Adrenal gland (tissue), 12 donors: Measurements from ENCODE around the gene GTPBP4. TPM values are rescaled to one million over a fixed set of nuclear protein-coding genes. Genes with fewer than 3 reads are reported as not detected.

ENCODE experiments used
- DNase-seq, 7 donors: peaks; one replicate each; pipeline ENCODE4 v3.0.0-alpha.2; 2019 to 2020
- H3K27ac ChIP-seq, 5 donors: fragments of 200-600 bp; sonication (generic) in 4 of 5; 1 replicate in 3 of 5; 2 replicates in 2 of 5; pipeline versions ENCODE4 v1.5.1 to v1.8.0; 2016 to 2020; ENCODE audit warnings: mild to moderate bottlenecking in 1 of 5
- H3K27me3 ChIP-seq: fragments of 200-600 bp; 2 replicates; pipeline ENCODE4 v1.8.0; 2021
- H3K36me3 ChIP-seq, 2 donors: fragments of 200-600 bp; replicated peaks in 1 of 2; 1 replicate in 1 of 2; 2 replicates in 1 of 2; pipeline versions ENCODE4 v1.5.1 to v1.8.0; 2018 to 2022
- H3K4me1 ChIP-seq, 2 donors: fragments of 200-600 bp; replicated peaks in 1 of 2; 1 replicate in 1 of 2; 2 replicates in 1 of 2; pipeline versions ENCODE4 v1.5.1 to v1.8.0; 2018 to 2021
- H3K4me3 ChIP-seq, 4 donors: fragments of 200-600 bp; sonication (generic) in 3 of 4; one replicate each; pipeline ENCODE4 v1.5.1; 2016 to 2018
- H3K9me3 ChIP-seq, 3 donors: fragments of 200-600 bp; sonication (generic) in 1 of 3; replicated peaks in 1 of 3; 1 replicate in 2 of 3; 2 replicates in 1 of 3; pipeline versions ENCODE4 v1.5.1 to v1.8.0; 2016 to 2021
- POLR2A ChIP-seq, 2 donors: fragments of 450-650 bp; IDR thresholded peaks; one replicate each; pipeline ENCODE4 v1.6.1; 2017; ENCODE audit warnings: antibody characterized with exemption in 2 of 2, mild to moderate bottlenecking in 2 of 2, moderate library complexity in 1 of 2
- WGBS, 4 donors: extraction: QIAGEN DNeasy Blood & Tissue Kit in 2 of 4; methylation state at CpG; one replicate each; pipeline versions ENCODE4 v1.1.5 to v1.1.7; 2013 to 2017; 5-methylcytosine and 5-hydroxymethylcytosine counted together
- intact Hi-C, 2 donors: fragments of 100-400 bp; cut with DNase I; formaldehyde crosslinking; loops; one replicate each; pipeline versions ENCODE4 v1.14.1 to v1.15.0; 2022 to 2023
- polyA plus RNA-seq, 3 donors: library from polyadenylated mRNA; stranded (reverse); fragments of 200-250 nt in 2 of 3; fragments of 350-450 nt in 1 of 3; fragmentation: Illumina TruSeq in 1 of 3; extraction: RNeasy Lipid Tissue Mini Kit (QIAGEN cat#74804) in 1 of 3; gene quantifications; one replicate each; pipeline ENCODE4 v1.2.3, GENCODE V29; 2013 to 2014
- total RNA-seq, 9 donors: library from RNA; depleted of rRNA in 4 of 9; stranded (reverse); fragments of >200 nt in 4 of 9; fragments of 120-200 nt in 1 of 9; fragmentation: NEBNext Ultra II Directional in 1 of 9; extraction: Animal tissue kit (Norgen Biotek cat#: 25700) in 1 of 9; gene quantifications; one replicate each; pipeline versions ENCODE4 v1.1.0 to v1.2.4, GENCODE V29; 2013 to 2023
- TF ChIP-seq, protein P1 (sequence below), 6 experiments: fragments of 450-650 bp in 4 of 6; fragments of 200-600 bp in 2 of 6; sonication (generic) in 1 of 6; IDR thresholded peaks; 1 replicate in 5 of 6; 2 replicates in 1 of 6; pipeline versions ENCODE4 v1.5.1 to v1.8.0; 2016 to 2021; ENCODE audit warnings: antibody characterized with exemption in 6 of 6, mild to moderate bottlenecking in 2 of 6, moderate library complexity in 1 of 6
- donor health status: healthy with polysubstance abuse.
- donor health status: Bipolar disorder and iron deficiency.
- donor health status: DM: yes; HTN: yes; CAD: no.
- donor health status: DM: no; HTN: no; CAD: no.
- donor health status: DM: no; HTN: no; CAD: no.
- donor health status: DM: yes; HTN: yes; CAD: no.

Gene GTPBP4
- total and polyA plus RNA-seq, 12 donors = 15.2 to 196 (median 33.4) TPM

DNA sequence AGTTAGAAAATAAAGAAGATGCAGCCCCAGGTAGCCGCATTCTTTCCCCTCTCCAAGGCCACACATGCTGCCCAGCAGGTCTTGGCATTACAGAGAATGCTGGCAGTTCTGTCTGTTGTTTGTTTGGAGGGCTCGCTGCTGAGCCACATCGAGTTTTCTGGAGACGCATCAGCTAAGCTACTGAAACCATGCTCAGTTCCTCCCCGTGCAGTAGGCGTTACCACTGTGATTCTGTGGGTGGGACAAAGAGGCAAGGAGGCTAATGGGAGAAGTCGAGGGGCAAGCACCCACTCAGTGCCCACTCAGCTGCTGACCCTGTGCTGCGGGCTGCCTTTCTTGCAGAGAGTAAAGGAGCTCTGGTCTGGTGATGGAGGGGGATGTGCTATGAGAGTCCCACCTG lies 15.5 kb upstream of the GTPBP4 start:
- Histone ChIP-seq H3K27me3 (no peaks in the 10 kb centered on the region), H3K36me3 (no peaks in the 10 kb centered on the region), H3K4me1 (peaks cover 24% of the 10 kb centered on the region in 2 donors), H3K9me3 (no peaks in the 10 kb centered on the region), H3K4me3 (no peak overlapping the region), H3K27ac (no peak overlapping the region)
- 83 to 86% (median 85%) methylated on average over 7 to 8 of the region's 8 CpGs for WGBS, 4 donors
- no peak for TF ChIP-seq POLR2A (IDR thresholded peaks at IDR 0.05)
- TF ChIP-seq, protein P1, sequence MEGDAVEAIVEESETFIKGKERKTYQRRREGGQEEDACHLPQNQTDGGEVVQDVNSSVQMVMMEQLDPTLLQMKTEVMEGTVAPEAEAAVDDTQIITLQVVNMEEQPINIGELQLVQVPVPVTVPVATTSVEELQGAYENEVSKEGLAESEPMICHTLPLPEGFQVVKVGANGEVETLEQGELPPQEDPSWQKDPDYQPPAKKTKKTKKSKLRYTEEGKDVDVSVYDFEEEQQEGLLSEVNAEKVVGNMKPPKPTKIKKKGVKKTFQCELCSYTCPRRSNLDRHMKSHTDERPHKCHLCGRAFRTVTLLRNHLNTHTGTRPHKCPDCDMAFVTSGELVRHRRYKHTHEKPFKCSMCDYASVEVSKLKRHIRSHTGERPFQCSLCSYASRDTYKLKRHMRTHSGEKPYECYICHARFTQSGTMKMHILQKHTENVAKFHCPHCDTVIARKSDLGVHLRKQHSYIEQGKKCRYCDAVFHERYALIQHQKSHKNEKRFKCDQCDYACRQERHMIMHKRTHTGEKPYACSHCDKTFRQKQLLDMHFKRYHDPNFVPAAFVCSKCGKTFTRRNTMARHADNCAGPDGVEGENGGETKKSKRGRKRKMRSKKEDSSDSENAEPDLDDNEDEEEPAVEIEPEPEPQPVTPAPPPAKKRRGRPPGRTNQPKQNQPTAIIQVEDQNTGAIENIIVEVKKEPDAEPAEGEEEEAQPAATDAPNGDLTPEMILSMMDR (IDR thresholded peaks at IDR 0.05) = no peak
- DNase-seq = peak in 1 of 7 donors; percentile 46
- intact Hi-C loops = no loop called here

DNA sequence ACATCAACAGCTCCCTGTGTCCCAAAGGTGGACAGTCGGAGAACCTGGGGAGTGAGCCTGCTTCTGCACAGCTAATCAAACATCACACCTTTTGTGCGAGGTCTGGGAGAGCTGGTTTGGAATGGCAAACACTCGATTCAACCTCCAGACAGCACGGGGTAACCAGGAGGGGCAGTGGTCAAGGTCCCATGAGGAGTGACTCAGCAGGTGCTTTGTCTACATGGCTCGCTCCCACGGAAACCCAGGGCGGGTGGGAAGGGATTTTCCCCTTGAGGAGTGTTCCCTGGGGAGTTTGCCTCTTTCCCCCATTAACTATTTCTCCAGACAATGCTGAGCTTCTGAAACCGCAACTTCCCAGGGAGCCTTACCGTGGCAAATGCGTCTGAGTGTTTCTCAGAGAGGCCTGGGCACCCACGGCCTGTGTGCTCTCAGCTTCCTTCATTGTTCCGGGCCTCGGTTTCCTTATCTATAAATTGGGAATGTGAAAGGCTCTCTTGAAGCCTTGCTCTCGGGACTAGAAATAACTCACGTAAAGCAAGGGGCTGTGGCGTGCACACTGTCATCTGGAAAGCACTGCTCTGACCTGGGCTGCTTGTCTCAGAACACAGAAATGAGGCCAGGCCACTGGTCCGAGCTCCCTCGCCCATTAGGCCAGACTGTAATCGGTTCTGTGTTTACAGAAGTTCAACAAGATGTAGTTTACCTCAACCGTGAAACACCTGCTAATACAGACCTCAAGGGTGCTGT lies 14.0 kb upstream of the GTPBP4 start:
- Histone ChIP-seq H3K4me1 (peaks cover 24% of the 10 kb centered on the region in 2 donors), H3K27ac (no peak overlapping the region), H3K9me3 (peaks cover 0 to 7% (median 0%) of the 10 kb centered on the region in 3 donors), H3K4me3 (no peak overlapping the region), H3K36me3 (no peaks in the 10 kb centered on the region), H3K27me3 (no peaks in the 10 kb centered on the region)
- intact Hi-C loops = no loop called here
- TF ChIP-seq, protein P1 (IDR thresholded peaks at IDR 0.05) = no peak
- TF ChIP-seq POLR2A (IDR thresholded peaks at IDR 0.05) = no peak
- 72 to 84% (median 80%) methylated on average over 17 to 20 of the region's 20 CpGs for WGBS, 4 donors
- DNase-seq = peak in 4 of 7 donors; percentile 52 to 62 (median 58)

DNA sequence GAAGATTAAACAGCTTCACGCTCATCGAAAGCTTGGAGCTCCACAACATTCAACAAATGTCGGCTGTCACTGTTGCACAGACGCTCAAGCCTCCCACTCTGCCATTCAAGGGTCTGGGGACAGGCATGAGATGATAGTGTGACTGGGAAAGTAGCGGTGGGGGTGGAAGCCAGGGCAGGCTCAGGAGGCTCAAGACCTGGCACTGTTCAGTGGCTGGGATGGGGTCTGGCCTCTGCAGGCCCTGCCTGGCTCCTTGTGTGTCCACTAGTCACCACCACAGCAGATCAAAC lies 13.5 kb upstream of the GTPBP4 start:
- Histone ChIP-seq H3K36me3 (no peaks in the 10 kb centered on the region), H3K4me1 (peaks cover 20 to 22% of the 10 kb centered on the region in 2 donors), H3K9me3 (peaks cover 0 to 7% (median 0%) of the 10 kb centered on the region in 3 donors), H3K27me3 (no peaks in the 10 kb centered on the region), H3K27ac (no peak overlapping the region), H3K4me3 (no peak overlapping the region)
- DNase-seq = peak in 1 of 7 donors; percentile 44
- no peak for TF ChIP-seq POLR2A (IDR thresholded peaks at IDR 0.05)
- intact Hi-C loops = no loop called here
- WGBS, 4 donors = 94 to 99% (median 95%) methylated on average over 5 of the region's 5 CpGs

DNA sequence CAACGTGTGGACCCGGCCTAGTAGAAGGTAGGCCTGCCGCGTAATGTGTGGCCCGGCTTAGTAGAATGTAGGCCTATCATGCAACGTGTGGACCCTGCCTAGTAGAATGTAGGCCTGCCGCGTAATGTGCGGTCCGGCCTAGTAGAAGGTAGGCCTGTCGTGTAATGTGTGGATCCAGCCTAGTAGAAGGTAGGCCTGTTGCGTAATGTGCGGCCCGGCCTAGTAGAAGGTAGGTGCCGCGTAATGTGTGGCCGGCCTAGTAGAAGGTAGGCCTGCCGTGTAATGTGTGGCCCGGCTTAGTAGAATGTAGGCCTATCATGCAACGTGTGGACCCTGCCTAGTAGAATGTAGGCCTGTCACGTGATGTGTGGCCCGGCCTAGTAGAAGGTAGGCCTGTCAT lies 11.9 kb upstream of the GTPBP4 start:
- 94 to 97% (median 95%) methylated on average over 12 to 22 of the region's 22 CpGs for WGBS, 4 donors
- TF ChIP-seq, protein P1 (IDR thresholded peaks at IDR 0.05) = no peak
- no peak for TF ChIP-seq POLR2A (IDR thresholded peaks at IDR 0.05)
- intact Hi-C loops = no loop called here
- Histone ChIP-seq H3K4me1 (peaks cover 5 to 6% of the 10 kb centered on the region in 2 donors), H3K9me3 (peaks cover 0 to 7% (median 0%) of the 10 kb centered on the region in 3 donors), H3K36me3 (no peaks in the 10 kb centered on the region), H3K27ac (no peak overlapping the region), H3K27me3 (no peaks in the 10 kb centered on the region), H3K4me3 (no peak overlapping the region)
- DNase-seq = no peak
